Measurements from ENCODE around the gene WWOX.

The WWOX gene

DNA sequence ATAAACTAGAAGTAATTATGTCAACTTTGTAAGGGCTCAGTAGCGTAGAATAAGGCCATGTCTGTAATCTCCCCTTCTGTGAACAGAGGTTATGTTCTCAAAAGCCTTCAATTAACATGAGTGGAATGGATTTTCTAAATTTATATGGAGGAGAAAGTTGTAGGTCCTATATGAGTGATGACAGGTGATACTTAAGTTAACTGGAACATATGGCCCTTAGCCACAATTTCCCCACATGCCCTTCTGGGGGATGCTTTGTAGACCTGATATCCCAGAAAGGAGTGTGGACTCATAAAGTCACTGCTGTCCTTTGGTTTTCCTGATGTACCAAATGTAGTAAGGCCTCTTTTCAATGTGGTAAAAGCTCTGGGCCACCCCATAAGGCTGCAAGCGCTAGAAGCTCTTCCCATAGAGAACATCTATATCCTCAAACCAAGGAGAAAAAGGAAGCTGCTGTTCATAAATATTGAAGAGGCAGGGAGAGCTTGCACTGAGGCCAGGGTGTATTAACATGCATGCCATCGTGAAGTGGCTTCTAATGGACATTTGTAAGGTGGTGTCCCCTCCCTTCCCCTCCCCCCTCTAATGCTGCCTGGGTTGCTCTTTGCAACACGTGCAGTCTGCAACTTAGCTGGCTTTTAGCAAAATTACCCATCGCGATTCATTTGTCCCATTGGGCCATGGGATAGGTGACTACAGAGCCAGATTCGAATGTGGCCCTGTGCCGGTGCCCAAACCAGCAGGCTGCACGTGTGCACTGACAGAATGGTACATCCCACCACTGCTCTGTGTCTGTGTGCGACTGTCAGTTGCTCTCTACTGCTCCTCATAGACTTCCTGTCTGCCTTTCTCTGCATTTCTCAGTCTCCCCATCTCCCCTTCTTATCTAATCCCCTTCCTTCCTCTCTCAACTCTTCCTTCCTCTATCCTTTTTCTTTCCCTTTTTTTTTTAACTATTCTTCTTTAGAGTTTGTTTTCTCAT lies 269.0 kb downstream of the WWOX start:
- DNase-seq = no peak

DNA sequence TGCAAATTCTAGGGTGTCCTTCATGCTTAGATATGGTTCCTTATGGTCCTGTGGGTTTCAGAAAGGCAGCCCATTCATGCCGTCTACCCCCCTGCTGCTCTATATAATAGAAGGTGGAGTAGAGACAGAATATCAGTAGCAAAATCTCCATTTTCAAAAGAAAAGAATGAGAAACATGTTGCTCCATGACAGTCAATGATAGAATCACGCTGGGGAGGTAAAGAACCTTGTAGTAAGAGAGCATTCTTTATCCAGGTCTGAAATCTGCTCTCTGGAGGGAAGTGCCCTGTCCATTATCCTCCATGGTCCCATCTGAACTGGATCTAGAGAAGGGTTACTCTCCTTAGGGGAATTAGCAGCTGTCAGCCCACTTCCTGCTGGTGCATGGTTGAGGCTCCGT lies 272.8 kb downstream of the WWOX start:
- DNase-seq = no peak

GRCh38 chr16:78375055-78375679 lies 275.7 kb downstream of the WWOX start:
- no peak for DNase-seq

GRCh38 chr16:78376452-78376851 lies 277.0 kb downstream of the WWOX start:
- DNase-seq = no peak

DNA sequence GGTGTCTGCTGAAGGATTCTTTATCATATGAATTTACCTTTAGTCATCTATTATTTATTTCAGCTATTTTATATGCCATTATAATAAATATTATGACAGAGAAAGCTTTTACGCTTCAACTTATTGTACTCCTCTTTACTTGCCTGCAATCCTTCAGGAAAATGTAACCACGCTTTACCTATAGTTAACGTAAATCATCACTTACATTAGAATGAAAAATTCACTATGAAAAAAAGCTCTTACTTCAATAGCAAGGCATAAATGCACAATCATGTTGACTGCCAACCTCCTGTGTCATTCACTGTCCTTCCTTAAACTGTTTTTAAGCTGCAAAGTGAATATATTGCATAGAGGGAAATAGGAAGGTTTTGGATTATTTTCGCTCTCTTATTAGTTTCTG lies 277.9 kb downstream of the WWOX start:
- no peak for DNase-seq

- DNase-seq = no peak
Measured at GRCh38 chr16:78381060-78381459, 281.6 kb downstream of the WWOX start.

GRCh38 chr16:78383118-78383517 lies 283.7 kb downstream of the WWOX start:
- no peak for DNase-seq

- DNase-seq = no peak
Measured at GRCh38 chr16:78385086-78385805, 285.8 kb downstream of the WWOX start.

DNA sequence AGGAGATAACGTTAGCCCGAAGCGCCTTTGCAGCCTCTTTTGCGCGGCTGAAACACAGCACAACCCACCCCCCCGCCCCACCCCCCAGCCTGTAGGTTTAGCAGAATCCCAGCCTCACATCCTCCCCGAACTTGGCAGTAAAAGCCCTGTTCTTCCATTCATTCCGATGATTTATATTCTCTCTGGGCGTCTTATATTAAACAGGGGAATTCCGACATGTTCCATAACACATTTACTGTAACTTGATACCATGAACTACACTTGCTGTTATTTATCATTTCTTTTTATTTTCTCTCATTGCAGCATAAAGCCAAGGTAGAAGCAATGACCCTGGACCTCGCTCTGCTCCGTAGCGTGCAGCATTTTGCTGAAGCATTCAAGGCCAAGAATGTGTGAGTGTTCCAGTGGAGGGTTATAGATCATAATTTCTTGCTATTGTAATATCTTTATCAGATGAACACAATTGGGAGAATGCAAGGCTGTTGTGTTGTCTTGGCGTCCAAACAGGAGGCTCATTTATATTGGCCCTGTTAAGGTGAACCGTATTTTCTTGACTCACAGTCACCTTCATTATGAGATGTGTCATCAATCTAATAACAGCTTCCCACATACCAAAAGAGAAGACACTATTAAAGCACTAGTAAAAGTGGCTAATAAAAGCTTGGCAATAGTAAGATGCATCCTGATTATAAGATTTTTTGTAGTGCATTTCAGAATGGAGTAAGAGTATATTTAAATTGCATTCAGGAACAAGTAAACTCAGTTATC lies 287.3 kb downstream of the WWOX start:
- DNase-seq = no peak

DNA sequence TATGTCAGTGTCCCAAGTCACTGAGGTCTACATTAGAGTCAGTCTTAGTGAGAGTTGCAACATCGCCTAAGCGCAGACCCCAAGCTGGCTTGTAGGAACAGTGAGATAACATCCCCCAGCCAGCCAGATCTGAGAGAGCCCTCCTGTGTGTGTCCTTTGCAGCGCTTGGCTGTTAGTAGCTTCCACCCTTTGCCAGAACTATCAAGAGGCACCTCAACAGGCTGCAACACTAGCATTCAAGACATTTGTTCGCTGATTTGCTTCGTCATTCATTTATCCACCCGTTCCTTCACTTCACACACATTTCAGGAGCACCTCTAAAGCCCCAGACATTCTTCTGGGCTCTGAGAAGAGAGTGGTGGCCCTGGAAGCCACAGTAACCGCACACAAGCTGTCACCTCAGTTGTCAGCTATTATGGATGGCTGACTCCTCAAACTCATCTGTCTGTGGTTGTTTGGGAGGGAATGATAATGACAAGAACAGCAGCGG lies 289.6 kb downstream of the WWOX start:
- DNase-seq = no peak

- DNase-seq = no peak
Measured at GRCh38 chr16:78390092-78390491, 290.6 kb downstream of the WWOX start.

DNA sequence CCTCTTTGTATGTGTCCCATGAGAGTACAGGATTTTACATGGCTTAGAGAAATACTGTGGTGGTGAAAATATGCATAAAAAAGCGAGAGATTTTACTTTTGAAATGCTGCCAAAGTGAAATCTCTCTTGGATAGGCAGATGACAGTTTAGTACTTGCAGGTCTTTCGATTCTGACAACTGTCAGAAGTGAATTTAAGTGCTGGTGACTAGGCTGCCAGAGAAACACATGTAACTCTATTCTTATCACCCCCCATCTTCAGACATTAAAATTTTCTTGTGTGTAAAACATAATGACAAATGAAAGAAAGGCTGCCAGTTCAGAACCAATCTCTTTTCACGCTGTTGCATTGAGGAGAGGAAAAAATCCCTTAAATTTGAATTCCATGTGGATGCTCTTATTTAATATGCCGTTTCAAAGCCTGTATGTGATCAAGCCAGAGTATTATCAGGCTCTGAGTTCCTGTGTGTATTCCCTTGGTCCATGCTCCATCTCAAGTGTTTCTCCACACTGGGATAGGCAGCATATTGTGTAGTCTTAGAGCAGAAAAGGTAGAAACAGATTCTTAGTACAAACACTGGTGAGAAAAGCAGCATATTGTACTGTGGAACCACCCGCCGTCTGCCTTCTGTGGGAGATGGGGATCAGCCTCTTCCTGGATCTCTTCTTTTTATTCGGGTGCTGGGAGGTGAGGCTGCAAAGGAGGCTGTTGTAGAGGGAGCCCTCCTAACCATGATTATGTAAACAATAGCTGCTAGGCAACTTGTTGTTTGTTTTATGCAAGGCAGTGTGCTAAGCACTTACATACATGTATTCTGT lies 291.3 kb downstream of the WWOX start:
- DNase-seq = no peak

- DNase-seq = no peak
Measured at GRCh38 chr16:78392585-78393195, 293.2 kb downstream of the WWOX start.

DNA sequence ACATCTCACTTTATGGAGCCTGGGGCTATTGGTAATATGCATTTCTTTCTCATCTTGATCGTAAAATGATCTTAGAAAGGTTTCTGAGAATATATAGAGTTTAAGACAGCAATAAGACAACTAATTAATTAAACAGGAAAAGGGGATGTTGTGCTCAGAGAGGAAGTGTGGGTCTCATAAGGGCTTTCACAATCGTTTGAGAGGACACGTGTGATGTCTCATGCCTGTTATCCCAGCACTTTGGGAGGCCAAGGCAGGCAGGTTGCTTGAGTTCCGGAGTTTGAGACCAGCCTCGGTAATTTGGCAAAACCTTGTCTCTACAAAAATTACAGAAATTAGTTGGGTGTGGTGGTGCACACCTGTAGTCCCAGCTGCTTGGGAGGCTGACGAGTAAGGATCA lies 295.6 kb downstream of the WWOX start:
- DNase-seq = no peak

GRCh38 chr16:78396046-78396445 lies 296.6 kb downstream of the WWOX start:
- DNase-seq = no peak

DNA sequence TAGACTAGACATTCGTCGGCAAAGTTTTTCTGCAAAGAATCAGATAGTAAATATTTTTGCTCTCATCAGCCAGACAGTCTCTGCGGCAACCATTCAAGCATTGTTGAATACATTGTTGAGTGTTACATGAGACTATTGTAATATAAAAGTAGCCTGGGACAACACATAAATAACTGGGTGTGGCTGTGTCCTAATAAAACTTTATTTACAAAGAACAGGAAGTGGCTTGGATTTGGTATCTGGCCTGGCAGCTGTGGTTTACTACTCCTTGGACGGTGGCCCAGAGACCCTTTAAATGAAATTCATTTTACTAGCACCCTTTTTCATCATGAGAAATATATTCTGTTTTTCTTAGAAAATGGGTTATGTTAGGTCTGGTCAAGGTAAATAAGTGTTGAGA lies 297.2 kb downstream of the WWOX start:
- no peak for DNase-seq

- no peak for DNase-seq
Measured at GRCh38 chr16:78399384-78399783, 299.9 kb downstream of the WWOX start.

GRCh38 chr16:78402833-78403232 lies 303.4 kb downstream of the WWOX start:
- DNase-seq = no peak

DNA sequence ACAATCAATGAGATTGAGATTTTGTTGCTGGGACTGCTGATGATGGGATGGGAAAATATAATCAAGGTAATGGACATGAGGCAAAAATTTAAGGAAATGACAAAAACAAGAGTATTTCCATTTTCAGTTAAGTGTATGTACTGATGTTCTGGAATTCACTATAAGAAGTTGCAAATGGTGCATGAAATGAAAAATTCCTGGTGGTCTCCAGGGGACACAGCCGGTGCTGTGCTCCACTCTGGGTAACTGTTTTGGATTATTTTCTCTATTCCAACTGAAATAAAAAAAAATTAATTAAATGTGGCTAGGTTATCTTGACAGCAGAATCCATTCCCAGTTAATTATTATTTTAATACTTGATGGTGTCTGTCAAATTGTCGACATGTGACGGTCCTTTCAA lies 305.6 kb downstream of the WWOX start:
- no peak for DNase-seq

DNA sequence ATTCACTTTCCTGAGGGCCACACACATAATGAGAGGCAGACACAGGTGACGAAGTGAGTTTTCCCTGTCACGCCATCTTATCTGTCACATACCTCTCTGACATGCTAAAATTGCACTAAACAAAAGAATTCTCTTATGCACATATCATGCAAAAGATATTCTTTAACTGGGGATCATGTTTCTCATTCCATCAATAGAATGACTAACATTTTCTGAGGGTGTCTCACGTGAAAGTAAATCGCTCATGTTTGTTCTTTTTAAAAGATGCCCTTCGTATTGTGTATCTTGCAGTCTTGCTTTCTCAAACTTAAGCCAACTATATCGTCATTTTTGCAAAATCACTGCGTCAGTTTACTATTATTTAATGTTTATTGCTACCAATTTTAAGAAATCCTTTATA lies 306.4 kb downstream of the WWOX start:
- DNase-seq = no peak

GRCh38 chr16:78407191-78407590 lies 307.7 kb downstream of the WWOX start:
- DNase-seq = no peak
